SKM-1 (cell line): ENCODE results near the gene SH3TC1.

Experiments
- DNase-seq: peaks from one replicate; lab custom pipeline; 2025; ENCODE audit not compliant: unreplicated experiment; lab: John Stamatoyannopoulos, UW

Gene SH3TC1

DNA sequence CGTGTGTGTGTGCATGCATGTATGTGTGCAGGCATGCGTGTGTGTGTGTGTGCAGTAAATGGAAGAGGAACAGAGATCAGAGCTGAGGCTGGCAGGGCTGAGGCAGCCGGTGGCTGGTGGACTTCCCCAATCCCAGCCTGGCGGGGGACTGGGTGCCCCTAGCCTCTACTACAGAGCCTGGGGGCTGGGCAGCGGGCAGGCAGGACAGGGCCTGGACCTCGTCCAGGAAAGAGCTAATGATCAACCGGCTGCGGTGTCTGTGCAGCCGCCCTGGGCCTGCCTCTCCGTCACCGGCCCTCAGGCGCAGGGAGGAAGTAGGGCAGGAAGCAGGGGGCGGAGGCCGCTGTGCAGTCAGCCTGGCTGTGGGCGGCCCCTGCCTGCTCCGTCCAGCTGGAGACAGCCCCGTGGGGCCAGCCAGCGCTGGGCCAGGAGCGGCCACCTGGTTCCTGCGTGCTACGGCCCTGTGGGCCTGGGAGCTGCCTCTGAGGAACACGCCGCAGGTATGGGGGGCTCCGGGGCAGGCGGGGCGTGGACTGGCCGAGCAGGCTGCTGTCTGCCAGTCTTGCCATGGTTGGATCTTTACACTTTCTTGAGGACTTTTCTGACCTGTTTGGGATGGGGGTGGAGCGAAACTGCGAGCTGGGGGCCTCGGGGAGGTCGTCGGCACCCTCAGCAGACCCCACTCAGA lies at the start of gene SH3TC1:
TSS of gene SH3TC1 (plus strand) at position 385 of the 688 bp plus-strand sequence. CDS start 5,905 bp downstream, outside the sequence.
- peak; percentile 96 for DNase-seq

DNA sequence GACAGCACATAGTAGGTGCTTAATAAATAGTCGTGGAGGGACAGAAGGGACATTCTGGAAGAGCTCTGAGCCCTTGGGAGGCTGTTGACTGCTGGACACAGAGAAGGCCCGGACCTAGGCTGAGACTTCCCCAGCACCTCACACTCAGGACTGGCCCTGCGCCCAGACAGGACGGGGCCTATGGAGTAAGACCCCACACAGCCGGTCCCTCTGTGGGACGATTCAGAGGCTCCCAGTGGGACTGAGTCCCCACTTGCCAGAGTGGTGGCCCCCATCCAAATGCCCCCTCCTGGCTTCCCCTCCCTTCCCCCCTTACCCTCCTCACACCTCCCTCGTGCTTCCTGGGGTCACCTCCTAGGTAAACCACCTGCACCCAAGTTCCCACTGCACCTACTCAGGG lies 49.4 kb upstream of the SH3TC1 start:
- no peak for DNase-seq

DNA sequence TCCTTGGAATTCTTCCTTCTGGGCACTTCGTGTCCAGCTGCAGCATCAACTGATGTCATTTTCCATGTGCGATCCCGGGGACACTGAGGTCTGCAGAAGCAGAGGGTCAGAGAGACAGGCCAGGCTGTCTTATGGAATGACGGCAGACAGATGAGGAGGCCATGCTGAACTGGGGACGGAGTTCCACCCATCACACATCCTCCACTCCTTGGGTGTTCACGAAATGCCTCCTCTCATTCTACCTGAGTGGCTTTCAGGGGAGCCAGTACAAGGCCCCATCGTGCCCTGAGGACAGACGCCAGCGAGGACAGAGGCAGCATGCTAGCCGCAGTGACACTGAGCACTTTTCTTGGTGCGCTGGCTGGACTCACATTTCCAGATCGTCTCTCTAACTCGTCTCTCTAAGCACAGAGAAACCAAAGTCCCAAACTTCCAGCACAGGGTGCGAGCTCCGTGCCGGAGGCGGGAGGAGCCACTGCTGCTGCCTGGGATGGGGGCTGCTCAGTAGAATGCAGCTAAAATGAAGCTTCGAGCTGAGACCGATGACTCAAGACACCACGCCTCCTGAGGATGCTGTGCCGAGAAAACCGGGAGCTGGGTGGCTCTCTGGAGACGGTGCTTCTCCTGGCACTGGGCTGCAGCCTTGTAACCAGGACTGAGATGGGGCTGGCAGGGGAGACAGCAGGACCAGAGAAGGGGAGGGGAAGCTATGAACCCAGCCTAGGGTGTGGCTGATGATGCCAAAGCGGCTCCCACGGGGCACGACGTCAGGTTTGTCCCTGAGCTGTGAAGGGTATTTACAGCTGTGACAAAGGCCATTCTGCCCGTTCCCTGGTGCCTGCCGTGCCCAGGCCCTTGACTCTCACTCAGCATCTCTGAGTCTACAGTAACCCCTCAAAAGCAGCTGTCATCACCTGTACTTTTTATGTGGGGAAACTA lies 48.7 kb upstream of the SH3TC1 start:
- DNase-seq = no peak

DNA sequence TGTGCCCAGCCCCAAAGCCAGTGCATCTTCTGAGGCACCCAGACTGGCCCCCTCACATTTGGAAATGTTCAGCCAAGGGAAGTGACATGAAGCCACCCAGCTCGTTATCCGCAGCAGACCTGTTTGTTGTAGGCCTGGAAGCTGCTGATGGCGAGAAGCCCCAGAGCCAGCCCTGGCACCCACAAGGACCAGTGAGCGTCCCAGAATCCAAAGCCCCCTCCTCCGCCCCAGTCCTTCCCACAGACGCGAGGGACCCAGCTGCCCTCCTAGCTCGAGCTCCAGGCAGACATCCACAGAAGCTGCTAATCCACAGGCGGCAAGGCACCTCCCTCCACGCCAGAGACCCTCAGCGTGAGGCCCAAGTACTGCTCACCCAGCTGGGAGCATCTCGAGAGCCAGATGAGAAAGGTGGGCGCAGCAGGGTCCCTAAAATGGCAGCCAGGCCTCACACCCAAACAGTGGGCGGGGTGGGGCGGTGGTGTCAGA lies 47.9 kb upstream of the SH3TC1 start:
- DNase-seq = no peak

DNA sequence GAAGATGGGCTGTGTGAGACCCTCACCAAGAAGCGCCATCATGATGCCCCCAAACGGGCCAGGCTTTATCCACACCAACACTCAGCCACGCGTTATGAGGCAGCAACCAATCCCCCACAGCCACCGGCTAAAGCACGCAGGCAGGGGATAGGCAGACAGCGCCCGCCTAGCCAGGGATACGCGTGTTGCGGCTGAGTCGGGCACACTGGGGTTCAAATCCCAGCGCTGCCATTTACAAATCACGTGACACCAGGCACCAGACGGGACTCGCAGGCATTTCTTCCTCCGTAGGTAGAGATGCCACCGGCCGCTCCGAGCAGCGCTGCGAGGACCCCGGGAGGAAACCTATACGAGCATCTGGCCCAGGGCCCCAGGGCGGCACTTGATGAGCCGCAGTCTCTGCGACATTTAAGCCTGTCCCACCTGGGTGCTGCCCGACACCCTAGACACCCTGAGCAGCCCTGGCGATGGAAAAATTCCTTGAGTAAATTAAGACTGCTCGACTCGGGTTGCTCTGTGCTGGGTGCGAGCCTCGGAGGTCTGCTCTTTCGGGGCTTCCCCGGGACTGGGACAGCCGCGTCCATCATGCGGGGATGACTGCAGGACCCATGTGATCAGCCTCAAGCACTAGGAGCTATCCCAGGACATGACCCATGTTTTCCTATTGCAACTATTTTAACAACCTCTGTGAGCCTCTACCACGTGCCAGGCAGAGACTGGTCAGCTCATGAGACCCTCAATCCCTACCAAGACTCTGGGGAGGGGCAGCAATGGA lies 46.8 kb upstream of the SH3TC1 start:
- DNase-seq = no peak

DNA sequence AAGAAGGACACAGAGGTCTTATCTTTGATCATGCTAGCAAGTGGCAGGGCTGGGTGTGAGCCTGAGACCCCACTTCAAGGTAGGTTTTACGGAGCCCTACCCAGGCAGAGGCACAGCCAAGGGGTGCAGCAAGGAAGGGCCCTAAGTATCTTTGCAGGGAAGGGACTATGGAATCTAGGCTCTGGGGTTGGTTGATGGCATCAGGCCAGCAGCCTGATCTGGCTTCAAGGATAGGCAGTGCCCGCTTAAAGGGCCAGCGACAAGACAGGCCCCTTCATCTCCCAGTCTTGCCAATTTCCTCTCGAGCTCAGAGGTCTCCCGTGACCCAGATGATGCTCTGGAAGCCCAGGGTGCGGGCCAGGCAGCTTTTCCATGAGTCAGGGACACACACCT lies 46.2 kb upstream of the SH3TC1 start:
- no peak for DNase-seq

DNA sequence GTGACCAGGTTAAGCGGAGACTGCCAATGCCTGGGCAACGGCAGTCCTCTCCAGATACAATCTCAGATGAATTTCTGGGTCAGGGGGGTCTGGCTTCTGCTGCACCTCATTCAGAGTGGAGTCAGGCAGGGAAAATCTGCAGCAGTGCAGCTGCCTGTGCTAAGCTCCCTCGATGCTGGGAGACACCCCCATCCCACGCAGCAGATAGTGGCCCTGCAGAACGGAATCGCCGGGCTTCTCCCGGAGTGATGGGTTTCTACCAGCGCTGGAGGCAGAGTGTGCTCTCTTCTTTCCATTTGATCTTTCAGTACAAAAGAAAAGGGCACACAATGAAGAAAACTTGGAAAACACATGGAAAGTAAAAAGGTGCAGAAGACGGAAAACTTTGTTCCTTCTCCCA lies 45.6 kb upstream of the SH3TC1 start:
- no peak for DNase-seq

DNA sequence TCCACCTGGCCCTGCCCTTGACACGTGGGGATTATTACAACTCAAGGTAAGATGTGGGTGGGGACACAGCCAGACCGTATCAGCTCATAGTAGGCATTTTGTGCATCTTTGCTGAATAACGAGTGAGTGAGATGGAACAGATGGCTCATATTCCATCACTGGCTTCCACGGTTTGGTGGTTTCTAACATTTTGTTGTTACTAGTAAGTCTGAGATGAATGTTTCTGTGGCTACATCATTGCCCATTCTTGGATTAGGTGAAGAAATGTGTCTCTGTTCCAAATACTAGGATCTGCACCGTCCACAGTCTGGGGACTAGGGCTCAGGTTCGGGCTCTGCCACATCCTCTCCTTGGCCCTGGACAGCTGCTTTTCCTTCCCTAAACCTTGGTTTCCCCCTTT lies 44.0 kb upstream of the SH3TC1 start:
- DNase-seq = no peak

DNA sequence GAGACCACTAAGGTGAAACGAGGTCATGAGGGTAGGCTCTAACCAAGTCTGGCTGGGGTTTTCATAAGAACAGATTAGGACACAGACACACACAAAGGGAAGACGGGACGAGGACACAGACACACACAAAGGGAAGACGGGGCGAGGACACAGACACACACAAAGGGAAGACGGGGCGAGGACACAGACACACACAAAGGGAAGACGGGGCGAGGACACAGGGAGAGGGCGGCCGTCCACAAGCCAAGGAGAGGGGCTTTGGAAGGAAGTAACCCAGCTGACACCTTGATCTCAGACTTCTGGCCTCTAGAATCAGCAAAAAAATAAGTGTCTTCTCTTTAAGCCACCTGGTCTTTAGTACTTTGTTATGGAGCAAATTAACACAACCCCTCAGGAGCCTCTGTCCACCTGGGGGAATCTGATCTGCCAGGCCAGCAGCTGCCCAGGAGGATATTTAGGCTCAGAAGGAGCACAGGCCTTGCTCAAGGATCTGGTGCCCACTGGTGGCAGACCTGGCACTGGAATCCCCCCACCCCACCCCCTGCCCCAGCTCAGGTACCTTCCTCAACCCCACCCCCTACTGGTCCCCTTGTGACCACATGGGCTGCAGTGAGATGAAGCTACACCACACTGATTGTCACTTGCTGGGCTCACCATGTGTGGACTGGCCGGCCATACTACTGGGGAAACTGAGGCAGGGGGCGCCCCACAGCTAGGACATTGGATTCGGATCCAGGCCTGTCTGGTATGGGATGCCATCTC lies 43.2 kb upstream of the SH3TC1 start:
- no peak for DNase-seq

- no peak for DNase-seq
Observed at GRCh38 chr4:8156617-8157016, 42.5 kb upstream of the SH3TC1 start.

DNA sequence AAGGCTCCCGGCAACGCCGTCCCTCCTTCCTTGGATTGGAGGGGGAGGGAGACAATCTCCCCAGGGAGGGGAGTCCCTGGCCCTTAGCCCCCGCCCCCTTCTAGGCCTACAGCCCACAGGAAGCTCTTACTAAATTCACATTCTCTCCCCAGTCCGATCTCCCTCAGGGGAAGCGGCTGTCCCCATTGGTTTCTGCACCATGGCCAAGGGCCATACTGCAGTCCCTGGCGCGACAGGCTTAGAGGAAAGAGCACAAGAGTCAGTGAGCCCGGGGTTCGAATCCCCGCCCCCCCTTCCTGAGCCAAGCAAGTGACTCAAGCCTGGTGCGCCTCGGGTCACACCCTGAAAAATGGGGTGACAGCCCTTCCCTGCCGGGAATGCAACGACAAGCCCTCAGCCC lies 41.6 kb upstream of the SH3TC1 start:
- no peak for DNase-seq

- DNase-seq = no peak
Observed at GRCh38 chr4:8157944-8158709, 41.0 kb upstream of the SH3TC1 start.

DNA sequence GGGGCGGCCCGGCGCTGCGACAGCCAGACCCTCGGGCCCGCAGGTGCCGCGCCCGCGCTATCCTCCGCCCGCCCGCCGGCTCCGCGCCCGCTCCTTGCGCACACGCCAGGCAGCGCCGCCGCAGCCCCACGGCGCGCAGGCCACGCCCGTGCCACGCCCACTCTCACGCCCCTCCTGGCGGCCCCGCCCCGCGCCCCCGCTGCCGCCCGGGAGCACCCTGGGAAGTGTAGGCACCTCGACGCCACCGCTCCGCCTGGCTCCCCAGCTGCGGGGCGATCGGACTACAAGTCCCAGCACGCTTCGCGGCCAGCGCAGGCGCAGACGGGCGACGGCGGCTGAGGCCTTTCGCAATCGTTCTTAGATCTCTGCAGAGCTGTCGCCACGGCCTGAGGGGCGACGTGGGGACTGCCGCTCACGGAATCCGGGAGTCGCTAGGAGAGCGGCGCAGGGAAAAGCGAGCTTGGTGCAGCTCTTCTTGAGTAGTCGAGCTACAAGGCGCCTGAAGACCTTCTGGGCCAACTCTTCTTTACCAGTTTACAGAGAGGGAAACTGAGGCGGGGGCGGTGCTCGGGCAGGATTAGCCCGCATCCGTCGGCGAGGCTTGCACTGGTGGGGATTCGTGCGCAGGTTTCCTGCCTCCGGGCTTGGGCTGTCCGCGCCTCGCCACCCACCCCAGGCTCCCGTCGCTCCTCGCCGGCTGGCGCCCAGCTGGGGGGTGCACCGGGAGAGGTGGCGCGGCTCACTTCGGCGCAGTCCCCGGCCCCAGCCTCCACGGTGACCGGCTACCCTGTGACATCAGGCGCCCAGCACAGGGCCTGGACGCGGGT lies 40.2 kb upstream of the SH3TC1 start, which contains the start of gene ABLIM2:
TSS of gene ABLIM2 (minus strand) at position 104 of the 827 bp plus-strand sequence. CDS start 124 bp downstream, outside the sequence.
- DNase-seq = peak; percentile 98

- no peak for DNase-seq
Observed at GRCh38 chr4:8159537-8160232, 39.4 kb upstream of the SH3TC1 start.

GRCh38 chr4:8160233-8160560 lies 38.9 kb upstream of the SH3TC1 start:
- DNase-seq = no peak

GRCh38 chr4:8160572-8160971 lies 38.5 kb upstream of the SH3TC1 start:
- DNase-seq = no peak

DNA sequence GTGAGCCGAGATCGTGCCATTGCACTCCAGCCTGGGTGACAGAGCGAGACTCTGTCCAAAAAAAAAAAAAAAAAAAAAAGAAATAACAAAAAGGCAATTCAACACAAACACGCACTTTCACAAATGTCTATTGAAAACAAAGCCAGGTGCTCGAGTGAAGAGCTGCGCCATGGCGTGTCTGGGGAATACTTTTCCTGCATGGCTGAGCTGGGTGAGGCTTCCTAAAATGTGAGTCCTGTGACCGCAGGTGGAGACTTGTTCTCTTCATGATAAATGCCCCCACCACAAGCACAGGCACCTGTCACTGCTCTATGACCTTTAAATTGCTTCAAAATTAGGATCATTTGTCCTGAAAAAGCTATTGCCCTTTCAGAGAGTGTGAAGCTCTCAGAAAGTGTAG lies 36.5 kb upstream of the SH3TC1 start:
- no peak for DNase-seq

DNA sequence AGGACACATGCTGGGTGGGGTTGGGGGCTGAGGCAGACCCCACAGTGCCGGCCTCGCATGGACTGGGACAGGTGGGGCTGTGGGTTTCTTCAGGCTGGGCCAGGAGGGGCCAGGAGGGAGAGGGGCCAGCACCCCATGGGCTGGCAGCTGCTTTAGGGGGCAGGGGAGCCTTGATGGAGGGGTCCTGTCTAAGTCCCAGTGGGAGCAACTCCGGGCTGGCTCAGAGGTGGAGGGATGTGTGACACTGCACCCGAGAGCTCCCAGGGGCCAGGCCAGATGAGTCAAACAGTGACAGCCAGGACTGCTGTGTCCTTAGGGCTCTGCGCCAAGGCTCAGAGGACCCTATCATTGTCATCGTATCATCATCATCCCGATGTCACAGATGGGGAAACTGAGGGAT lies 36.1 kb upstream of the SH3TC1 start:
- no peak for DNase-seq
